Activated T-cell treated with anti-CD3 and anti-CD28 coated beads for 1 hour (primary cell): ENCODE results near the gene ATP5PB.

Experiments used
- DNase-seq: peaks from one replicate; pipeline ENCODE4 v3.0.0-alpha.2; 2020; ENCODE audit warnings: low read depth

Gene ATP5PB

GRCh38 chr1:111507411-111508201, 58.3 kb downstream of the ATP5PB start:
- peak; percentile 30 for DNase-seq

DNA sequence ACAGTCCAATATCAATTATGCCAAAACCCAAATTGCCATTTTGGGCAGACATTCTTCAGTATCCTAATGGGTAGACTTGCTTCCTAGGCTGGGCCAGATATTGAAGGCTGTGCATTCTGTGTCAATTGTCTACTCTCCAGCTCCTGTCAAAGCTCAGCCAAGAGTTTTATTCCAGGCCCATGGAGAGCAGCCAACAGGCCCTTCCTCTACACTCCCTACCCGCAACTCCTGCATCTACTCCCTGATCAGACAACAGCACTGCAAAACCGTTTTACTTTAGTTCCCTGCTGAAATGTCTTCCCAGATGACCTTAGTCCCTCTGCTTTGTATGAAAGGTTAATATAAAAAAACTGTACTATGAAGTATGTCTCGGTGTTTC, 60.7 kb downstream of the ATP5PB start:
- DNase-seq, result no peak

DNA sequence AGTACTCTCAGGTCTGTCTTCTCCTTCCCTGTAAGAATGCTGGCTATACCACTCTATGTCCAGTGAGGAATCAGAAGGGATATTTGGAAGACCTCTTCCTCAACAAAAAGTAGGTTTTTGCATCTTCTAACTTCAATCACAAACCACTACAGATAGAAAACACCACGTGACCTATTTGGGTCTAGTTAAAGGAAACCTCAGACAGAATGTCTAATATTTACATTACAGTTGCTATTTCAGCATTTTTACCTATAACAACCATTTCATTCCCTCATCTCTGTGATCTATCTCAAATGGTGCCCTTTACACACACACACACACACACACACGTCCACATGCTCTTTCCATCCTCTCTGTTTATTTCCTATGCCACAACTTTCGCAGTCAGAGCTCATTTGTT, 62.1 kb downstream of the ATP5PB start:
- DNase-seq, result no peak
